ENCODE results near the gene MAP4K2. TPM values are rescaled to one million over a fixed set of nuclear protein-coding genes. Genes with fewer than 3 reads are reported as not detected.

Gene MAP4K2
- total and polyA plus RNA-seq, 2 of the 8 experiments (the other 6 are each of a cell fraction or from before 2014, with no cell fraction given): 20.1 to 20.7 TPM

DNA sequence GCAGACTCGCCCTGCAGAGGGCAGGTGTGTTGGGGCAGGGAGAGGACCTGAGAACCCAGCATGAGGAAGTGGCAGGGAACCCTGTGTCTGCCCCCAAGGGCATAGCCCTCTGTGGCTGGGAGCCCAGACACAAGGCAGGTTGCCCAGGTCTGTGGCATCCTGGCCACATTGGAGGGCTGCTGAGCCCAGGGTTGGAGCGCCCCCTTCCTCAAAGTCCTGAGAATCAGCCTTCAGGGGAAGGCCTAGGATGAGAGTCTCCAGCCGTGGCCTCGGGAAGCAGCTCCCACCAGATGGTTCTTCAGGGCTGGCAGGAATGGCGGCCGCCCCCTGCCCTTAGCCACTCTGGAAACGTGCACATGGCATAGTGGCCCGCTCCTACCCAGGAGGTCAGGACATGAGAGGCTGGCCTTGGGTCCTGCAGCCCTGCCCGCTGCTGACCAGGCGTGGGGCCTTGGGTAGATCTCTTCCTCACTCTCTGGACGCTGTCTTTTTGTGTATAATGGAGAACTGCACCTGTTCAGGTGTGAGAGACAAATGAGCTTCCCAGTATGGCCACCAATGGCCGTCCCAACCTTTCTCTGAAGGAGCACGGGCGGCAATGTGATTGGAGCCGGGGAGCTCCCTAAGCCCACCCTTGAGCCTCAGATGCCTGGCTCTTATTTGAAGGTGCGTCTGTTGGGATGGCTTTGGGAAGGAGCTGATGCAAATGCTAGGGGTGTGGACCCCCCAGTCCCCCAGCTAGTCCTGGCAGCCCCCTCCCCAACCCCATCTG is 46.0 kb upstream of the MAP4K2 start (continued):
- no peak for TF ChIP-seq RBBP5 (IDR thresholded peaks at IDR 0.05; ENCODE audit: borderline replicate concordance, low read depth, low read length)
- no peak for TF ChIP-seq POLR2AphosphoS5 (IDR thresholded peaks at IDR 0.05; ENCODE audit: low read depth, low read length)
- TF ChIP-seq HDAC6 (IDR thresholded peaks at IDR 0.05; ENCODE audit: low read depth, low read length): no peak
- TF ChIP-seq BCL11A (IDR thresholded peaks at IDR 0.05; ENCODE audit: low read depth in 2 of 2, low read length in 2 of 2): no peak
- TF ChIP-seq BRCA1 (IDR thresholded peaks at IDR 0.05; ENCODE audit: low read depth, low read length): no peak
- TF ChIP-seq SRF (IDR thresholded peaks at IDR 0.05; ENCODE audit: low read depth, low read length): no peak
- no peak for TF ChIP-seq SIX5 (IDR thresholded peaks at IDR 0.05; ENCODE audit: low read depth, low read length)
- no peak for TF ChIP-seq TAF7 (optimal IDR thresholded peaks at IDR 0.05; ENCODE audit: borderline replicate concordance, low read depth, low read length)
- TF ChIP-seq JUN (IDR thresholded peaks at IDR 0.05; ENCODE audit: low read depth, low read length): no peak
- TF ChIP-seq CEBPB (IDR thresholded peaks at IDR 0.05; ENCODE audit: low read depth, low read length): no peak
- TF ChIP-seq RFX5 (IDR thresholded peaks at IDR 0.05; ENCODE audit: borderline replicate concordance, low read depth, low read length): no peak
- TF ChIP-seq RXRA (IDR thresholded peaks at IDR 0.05; ENCODE audit: insufficient read depth, low read depth, low read length): no peak
- TF ChIP-seq, protein P1, sequence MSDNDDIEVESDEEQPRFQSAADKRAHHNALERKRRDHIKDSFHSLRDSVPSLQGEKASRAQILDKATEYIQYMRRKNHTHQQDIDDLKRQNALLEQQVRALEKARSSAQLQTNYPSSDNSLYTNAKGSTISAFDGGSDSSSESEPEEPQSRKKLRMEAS (IDR thresholded peaks at IDR 0.05): peak; percentile 25
- no peak for TF ChIP-seq SUZ12 (IDR thresholded peaks at IDR 0.05; ENCODE audit: low read length)
- no peak for TF ChIP-seq SP4 (IDR thresholded peaks at IDR 0.05; ENCODE audit: low read length)
- TF ChIP-seq ASH2L (IDR thresholded peaks at IDR 0.05; ENCODE audit: low read length): peak; percentile 32

Measured in H1 (cell line).